ENCODE data around the gene KANSL3.

DNA sequence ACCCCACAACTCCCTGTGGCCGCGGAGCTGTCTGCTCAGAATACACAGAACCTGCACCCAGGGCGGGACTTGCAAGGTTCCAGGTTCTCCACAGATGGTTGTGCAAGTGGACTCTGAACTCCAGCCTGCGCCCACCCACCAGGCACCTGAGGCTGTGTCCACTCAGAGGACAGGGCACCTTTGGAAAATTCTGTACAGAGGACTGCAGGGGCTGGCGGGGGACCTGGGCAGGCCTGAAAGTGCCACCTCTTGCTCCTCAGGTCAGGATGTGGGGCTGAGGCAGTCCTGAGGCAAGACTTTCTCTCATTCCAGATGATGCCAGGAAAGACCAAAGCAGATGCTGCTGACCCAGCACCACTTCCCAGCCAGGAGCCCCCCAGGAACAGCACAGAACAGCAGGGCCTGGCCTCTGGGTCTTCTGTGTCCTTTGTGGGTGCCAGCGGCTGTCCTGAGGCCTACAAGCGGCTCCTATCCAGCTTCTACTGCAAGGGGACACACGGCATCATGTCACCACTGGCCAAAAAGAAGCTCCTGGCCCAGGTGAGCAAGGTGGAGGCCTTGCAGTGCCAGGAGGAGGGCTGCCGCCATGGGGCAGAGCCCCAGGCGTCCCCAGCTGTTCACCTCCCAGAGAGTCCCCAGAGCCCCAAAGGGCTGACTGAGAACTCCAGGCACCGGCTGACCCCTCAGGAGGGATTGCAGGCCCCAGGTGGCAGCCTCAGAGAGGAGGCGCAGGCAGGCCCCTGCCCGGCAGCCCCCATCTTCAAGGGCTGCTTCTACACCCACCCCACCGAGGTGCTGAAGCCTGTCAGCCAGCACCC, 87.1 kb downstream of the KANSL3 start:
- TF ChIP-seq EP300 (IDR thresholded peaks at IDR 0.05): no peak
- no peak for TF ChIP-seq CTCF (IDR thresholded peaks at IDR 0.05)
